Neural crest cell (in vitro differentiated cells): Measurements from ENCODE around the gene WNT9B. TPM values are rescaled to one million over a fixed set of nuclear protein-coding genes. Genes with fewer than 3 reads are reported as not detected.

Source experiments
- DNase-seq: peaks from one replicate; pipeline ENCODE4 v3.0.0; 2021; ENCODE audit warnings: low read depth, mixed read lengths, low spot score
- H3K27ac Mint-ChIP-seq: one replicate; pipeline ENCODE4 v1.8.0; 2021; ENCODE audit warnings: mild to moderate bottlenecking, mixed read lengths; ENCODE audit not compliant: unreplicated experiment
- H3K27me3 Mint-ChIP-seq: 2 replicates; pipeline ENCODE4 v1.8.0; 2021; ENCODE audit warnings: low read depth, mild to moderate bottlenecking, mixed read lengths
- H3K36me3 Mint-ChIP-seq: 2 replicates; pipeline ENCODE4 v1.8.0; 2021; ENCODE audit warnings: low read depth, mild to moderate bottlenecking, mixed read lengths
- H3K4me1 Mint-ChIP-seq: 2 replicates; pipeline ENCODE4 v1.8.0; 2021; ENCODE audit warnings: mixed read lengths
- H3K4me3 Mint-ChIP-seq: one replicate; pipeline ENCODE4 v1.8.0; 2021; ENCODE audit warnings: mild to moderate bottlenecking, mixed read lengths
- H3K9me3 Mint-ChIP-seq: 2 replicates; pipeline ENCODE4 v1.8.0; 2021; ENCODE audit warnings: mixed read lengths
- CTCF ChIP-seq: fragments of 200-600 bp; sonication (generic); conservative IDR thresholded peaks from 2 replicates; pipeline ENCODE4 v1.5.0; 2021; ENCODE audit warnings: antibody characterized with exemption, mild to moderate bottlenecking
- total RNA-seq: library from RNA; stranded (reverse); gene quantifications from 2 replicates; pipeline ENCODE4 v1.2.1, GENCODE V29; 2021

WNT9B gene
- total RNA-seq, 1 donor from 2014 or later: not detected

- Mint-ChIP-seq H3K4me3 (no peak overlapping the region), H3K4me1 (no peaks in the 10 kb centered on the region), H3K27me3 (peaks cover 2% of the 10 kb centered on the region), H3K27ac (no peak overlapping the region), H3K9me3 (no peaks in the 10 kb centered on the region), H3K36me3 (no peaks in the 10 kb centered on the region)
- no peak for DNase-seq
- no peak for TF ChIP-seq CTCF
These were observed 18.8 kb downstream of the WNT9B start for GRCh38 chr17:46869975-46870803.

DNA sequence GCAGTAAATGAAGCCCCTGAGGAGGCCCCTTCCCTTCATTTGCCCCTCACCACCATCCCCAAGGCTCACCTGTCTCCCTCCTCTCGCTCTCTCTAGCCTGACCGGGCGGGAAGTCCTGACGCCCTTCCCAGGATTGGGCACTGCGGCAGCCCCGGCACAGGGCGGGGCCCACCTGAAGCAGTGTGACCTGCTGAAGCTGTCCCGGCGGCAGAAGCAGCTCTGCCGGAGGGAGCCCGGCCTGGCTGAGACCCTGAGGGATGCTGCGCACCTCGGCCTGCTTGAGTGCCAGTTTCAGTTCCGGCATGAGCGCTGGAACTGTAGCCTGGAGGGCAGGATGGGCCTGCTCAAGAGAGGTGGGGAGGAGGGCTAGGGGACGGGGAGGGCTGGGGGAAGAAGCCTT lies 21.0 kb downstream of the WNT9B start:
- no peaks in the 10 kb centered on the region for H3K4me1 Mint-ChIP-seq
- DNase-seq: no peak
- no peak overlapping the region for H3K27ac Mint-ChIP-seq
- TF ChIP-seq CTCF: no peak
- H3K36me3 Mint-ChIP-seq: no peaks in the 10 kb centered on the region
- no peaks in the 10 kb centered on the region for H3K27me3 Mint-ChIP-seq
- H3K4me3 Mint-ChIP-seq: no peak overlapping the region
- no peaks in the 10 kb centered on the region for H3K9me3 Mint-ChIP-seq

GRCh38 chr17:46873941-46874645 lies 22.7 kb downstream of the WNT9B start:
- no peak for TF ChIP-seq CTCF
- Mint-ChIP-seq H3K27me3 (no peaks in the 10 kb centered on the region), H3K36me3 (no peaks in the 10 kb centered on the region), H3K9me3 (no peaks in the 10 kb centered on the region), H3K4me1 (no peaks in the 10 kb centered on the region), H3K4me3 (no peak overlapping the region), H3K27ac (no peak overlapping the region)
- no peak for DNase-seq

DNA sequence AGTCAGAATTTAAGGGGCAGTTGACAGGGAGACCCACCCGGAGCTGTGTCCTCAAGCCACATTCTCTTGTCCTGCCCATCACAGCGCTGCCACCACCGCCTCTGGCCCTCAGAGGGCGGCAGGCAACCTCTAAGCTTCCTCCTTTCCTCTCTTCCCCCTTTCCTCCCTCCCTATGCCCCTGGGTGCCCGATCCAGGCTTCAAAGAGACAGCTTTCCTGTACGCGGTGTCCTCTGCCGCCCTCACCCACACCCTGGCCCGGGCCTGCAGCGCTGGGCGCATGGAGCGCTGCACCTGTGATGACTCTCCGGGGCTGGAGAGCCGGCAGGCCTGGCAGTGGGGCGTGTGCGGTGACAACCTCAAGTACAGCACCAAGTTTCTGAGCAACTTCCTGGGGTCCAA lies 23.5 kb downstream of the WNT9B start:
- no peaks in the 10 kb centered on the region for H3K36me3 Mint-ChIP-seq
- H3K4me1 Mint-ChIP-seq: no peaks in the 10 kb centered on the region
- no peaks in the 10 kb centered on the region for H3K9me3 Mint-ChIP-seq
- no peak overlapping the region for H3K27ac Mint-ChIP-seq
- H3K4me3 Mint-ChIP-seq: no peak overlapping the region
- TF ChIP-seq CTCF: no peak
- DNase-seq: no peak
- H3K27me3 Mint-ChIP-seq: no peaks in the 10 kb centered on the region

DNA sequence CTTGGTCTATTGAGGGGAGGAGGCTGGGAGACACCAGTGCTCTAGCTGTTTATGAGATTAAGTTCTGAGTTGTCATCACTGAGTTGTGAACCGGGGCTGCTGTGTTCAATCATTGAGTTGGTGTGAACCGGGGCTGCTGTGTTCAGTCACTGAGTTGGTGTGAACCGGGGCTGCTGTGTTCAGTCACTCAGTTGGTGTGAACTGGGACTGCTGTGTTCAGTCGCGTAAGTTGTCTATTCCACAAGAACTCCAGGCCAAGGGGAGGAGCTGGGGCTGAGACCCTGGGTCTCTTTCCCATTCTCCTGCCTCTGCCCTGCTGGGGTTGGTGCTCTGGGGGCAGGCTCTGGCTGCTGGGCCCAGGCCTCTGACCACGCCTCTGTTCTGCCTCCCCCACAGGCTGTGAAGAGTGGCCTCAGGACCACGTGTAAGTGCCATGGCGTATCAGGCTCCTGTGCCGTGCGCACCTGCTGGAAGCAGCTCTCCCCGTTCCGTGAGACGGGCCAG lies 24.5 kb downstream of the WNT9B start:
- TF ChIP-seq CTCF: no peak
- no peaks in the 10 kb centered on the region for H3K4me1 Mint-ChIP-seq
- H3K27ac Mint-ChIP-seq: no peak overlapping the region
- no peak overlapping the region for H3K4me3 Mint-ChIP-seq
- DNase-seq: no peak
- no peaks in the 10 kb centered on the region for H3K36me3 Mint-ChIP-seq
- H3K9me3 Mint-ChIP-seq: no peaks in the 10 kb centered on the region
- no peaks in the 10 kb centered on the region for H3K27me3 Mint-ChIP-seq
